Measurements from ENCODE around the gene TRPM2.
A peak's percentile ranks its signal among the peaks of the same experiment; 100 is the strongest.

The TRPM2 gene

GRCh38 chr21:44448651-44449131, 95.3 kb downstream of the TRPM2 start:
- DNase-seq, result no peak

- no peak for DNase-seq
Measured at GRCh38 chr21:44449473-44450363, 96.3 kb downstream of the TRPM2 start.

- DNase-seq, result no peak
Measured at GRCh38 chr21:44450402-44450801, 97.0 kb downstream of the TRPM2 start.

GRCh38 chr21:44450999-44451398, 97.6 kb downstream of the TRPM2 start:
- DNase-seq, result no peak

GRCh38 chr21:44453120-44453519, 99.7 kb downstream of the TRPM2 start:
- no peak for DNase-seq

- no peak for DNase-seq
Measured at GRCh38 chr21:44454058-44454457, 100.6 kb downstream of the TRPM2 start.

GRCh38 chr21:44454747-44455523, 101.5 kb downstream of the TRPM2 start, which contains the start of gene LRRC3:
LRRC3 (plus strand) TSS chr21:44455510; CDS start chr21:44456645, 1,135 bp downstream.
- peak; percentile 87 for DNase-seq

GRCh38 chr21:44455524-44456213, 102.2 kb downstream of the TRPM2 start:
- DNase-seq, result peak; percentile 9

GRCh38 chr21:44456214-44456914, 102.9 kb downstream of the TRPM2 start:
- DNase-seq, result no peak

- no peak for DNase-seq
Measured at GRCh38 chr21:44456915-44457736, 103.7 kb downstream of the TRPM2 start.

GRCh38 chr21:44458971-44459711, 105.7 kb downstream of the TRPM2 start:
- DNase-seq, result no peak

GRCh38 chr21:44459712-44460440, 106.5 kb downstream of the TRPM2 start:
- no peak for DNase-seq

- DNase-seq, result no peak
Measured at GRCh38 chr21:44460441-44460755, 107.0 kb downstream of the TRPM2 start.

GRCh38 chr21:44461005-44461404, 107.6 kb downstream of the TRPM2 start:
- DNase-seq, result no peak

- DNase-seq, result no peak
Measured at GRCh38 chr21:44461464-44462001, 108.1 kb downstream of the TRPM2 start.

GRCh38 chr21:44462086-44462833, 108.8 kb downstream of the TRPM2 start:
- no peak for DNase-seq

- no peak for DNase-seq
Measured at GRCh38 chr21:44462834-44463200, 109.4 kb downstream of the TRPM2 start.

- no peak for DNase-seq
Measured at GRCh38 chr21:44463724-44464123, 110.3 kb downstream of the TRPM2 start.

GRCh38 chr21:44464351-44464750, 110.9 kb downstream of the TRPM2 start:
- DNase-seq, result no peak

Measured in CD4-positive, alpha-beta T cell treated with Interferon gamma for 1 hour (primary cell).